H9 (cell line): Measurements from ENCODE around the gene BRWD1. TPM values are rescaled to one million over a fixed set of nuclear protein-coding genes. Genes with fewer than 3 reads are reported as not detected.

Source experiments
- DNase-seq: peaks from one replicate; pipeline ENCODE4 v3.0.0-alpha.2; 2017
- H2AFZ ChIP-seq: one replicate; pipeline ENCODE4 v1.6.1; 2013; ENCODE audit warnings: mild to moderate bottlenecking, low read length, control low read depth, moderate library complexity
- H2AK5ac ChIP-seq: 2 replicates; pipeline ENCODE4 v1.6.1; 2013; ENCODE audit warnings: low read length, control low read depth, mixed read lengths; ENCODE audit not compliant: insufficient read length
- H2BK120ac ChIP-seq: one replicate; pipeline ENCODE4 v1.6.1; 2013; ENCODE audit warnings: low read depth, mild to moderate bottlenecking, low read length, control low read depth, inconsistent platforms; ENCODE audit not compliant: poor library complexity, severe bottlenecking
- H2BK12ac ChIP-seq: 2 replicates; pipeline ENCODE4 v1.6.1; 2013; ENCODE audit warnings: low read length, control low read depth, mixed read lengths, low read depth; ENCODE audit not compliant: insufficient read length
- H2BK15ac ChIP-seq: 2 replicates; pipeline ENCODE4 v1.6.1; 2013; ENCODE audit warnings: low read depth, low read length, control low read depth
- H2BK20ac ChIP-seq: one replicate; pipeline ENCODE4 v1.6.1; 2013; ENCODE audit warnings: low read depth, mild to moderate bottlenecking, low read length, control low read depth, inconsistent platforms; ENCODE audit not compliant: poor library complexity, severe bottlenecking
- H2BK5ac ChIP-seq: 2 replicates; pipeline ENCODE4 v1.6.1; 2013; ENCODE audit warnings: low read length, control low read depth, mixed read lengths; ENCODE audit not compliant: insufficient read length
- H3K14ac ChIP-seq: 2 replicates; pipeline ENCODE4 v1.6.1; 2013; ENCODE audit warnings: low read length, control low read depth; ENCODE audit not compliant: insufficient read depth
- H3K18ac ChIP-seq: 2 replicates; pipeline ENCODE4 v1.6.1; 2013; ENCODE audit warnings: low read depth, mild to moderate bottlenecking, mixed read lengths, low read length, control low read depth; ENCODE audit not compliant: insufficient read length
- H3K23ac ChIP-seq: 2 replicates; pipeline ENCODE4 v1.6.1; 2013; ENCODE audit warnings: low read length, control low read depth, mixed read lengths, low read depth; ENCODE audit not compliant: insufficient read length
- H3K23me2 ChIP-seq: 2 replicates; pipeline ENCODE4 v1.6.1; 2013; ENCODE audit warnings: low read depth, mild to moderate bottlenecking, mixed read lengths, low read length, control low read depth; ENCODE audit not compliant: insufficient read length, poor library complexity, severe bottlenecking
- H3K27ac ChIP-seq: 2 replicates; pipeline ENCODE4 v1.5.1; 2013; ENCODE audit warnings: low read length, control low read depth, mixed read lengths, low read depth; ENCODE audit not compliant: insufficient read length
- H3K27me3 ChIP-seq: 2 replicates; pipeline ENCODE4 v1.6.1; 2013; ENCODE audit warnings: low read length, control low read depth, inconsistent platforms; ENCODE audit not compliant: insufficient read depth
- H3K4ac ChIP-seq: 2 replicates; pipeline ENCODE4 v1.6.1; 2013; ENCODE audit warnings: low read depth, mild to moderate bottlenecking, control low read depth, inconsistent platforms, low read length, moderate library complexity
- H3K4me1 ChIP-seq: 2 replicates; pipeline ENCODE4 v1.6.1; 2013; ENCODE audit warnings: low read length, control low read depth, inconsistent platforms; ENCODE audit not compliant: insufficient read depth
- H3K4me2 ChIP-seq: 2 replicates; pipeline ENCODE4 v1.6.1; 2013; ENCODE audit warnings: low read length, control low read depth, mixed read lengths; ENCODE audit not compliant: insufficient read length, insufficient read depth
- H3K56ac ChIP-seq: 2 replicates; pipeline ENCODE4 v1.6.1; 2013; ENCODE audit warnings: low read depth, mild to moderate bottlenecking, mixed read lengths, low read length, control low read depth; ENCODE audit not compliant: insufficient read length
- H3K79me1 ChIP-seq: 2 replicates; pipeline ENCODE4 v1.6.1; 2013; ENCODE audit warnings: low read depth, mild to moderate bottlenecking, moderate library complexity, low read length, control low read depth, inconsistent platforms; ENCODE audit not compliant: insufficient read depth, poor library complexity, severe bottlenecking
- H3K79me2 ChIP-seq: 2 replicates; pipeline ENCODE4 v1.6.1; 2013; ENCODE audit warnings: low read length, control low read depth, inconsistent platforms; ENCODE audit not compliant: insufficient read depth
- H3K9ac ChIP-seq: 2 replicates; pipeline ENCODE4 v1.6.1; 2013; ENCODE audit warnings: low read length, control low read depth, mixed read lengths; ENCODE audit not compliant: insufficient read length; ENCODE audit errors: extremely low read depth
- H3K9me3 ChIP-seq: one replicate; pipeline ENCODE4 v1.6.1; 2013; ENCODE audit warnings: low read depth, low read length, inconsistent platforms; ENCODE audit not compliant: control insufficient read depth
- H3T11ph ChIP-seq: one replicate; pipeline ENCODE4 v1.6.1; 2013; ENCODE audit warnings: mild to moderate bottlenecking, low read length, control low read depth, inconsistent platforms
- H4K20me1 ChIP-seq: one replicate; pipeline ENCODE4 v1.6.1; 2013; ENCODE audit not compliant: control insufficient read depth, insufficient read length, insufficient read depth
- H4K5ac ChIP-seq: 2 replicates; pipeline ENCODE4 v1.6.1; 2013; ENCODE audit warnings: low read depth, mild to moderate bottlenecking, mixed read lengths, low read length, control low read depth; ENCODE audit not compliant: insufficient read length
- H4K8ac ChIP-seq: replicated peaks from 2 replicates; pipeline ENCODE4 v1.6.1; 2013; ENCODE audit warnings: low read length, control low read depth, mixed read lengths, low read depth; ENCODE audit not compliant: insufficient read length
- H4K91ac ChIP-seq: 2 replicates; pipeline ENCODE4 v1.6.1; 2013; ENCODE audit warnings: low read depth, mild to moderate bottlenecking, moderate library complexity, mixed read lengths, low read length, control low read depth; ENCODE audit not compliant: insufficient read length
- H3K27ac Mint-ChIP-seq, 3 experiments: 2 replicates in 2 of 3; 3 replicates in 1 of 3; pipeline ENCODE4 v1.8.0; 2020 to 2021; ENCODE audit warnings: mixed read lengths in 3 of 3, mild to moderate bottlenecking in 1 of 3, moderate library complexity in 1 of 3
- H3K27me3 Mint-ChIP-seq: 2 replicates; pipeline ENCODE4 v1.8.0; 2021; ENCODE audit warnings: low read depth, mild to moderate bottlenecking, moderate library complexity, mixed read lengths
- H3K36me3 Mint-ChIP-seq, 3 experiments: 2 replicates in 2 of 3; 3 replicates in 1 of 3; pipeline ENCODE4 v1.8.0; 2020 to 2021; ENCODE audit warnings: low read depth in 3 of 3, mixed read lengths in 3 of 3; ENCODE audit not compliant: insufficient read depth in 1 of 3
- H3K4me1 Mint-ChIP-seq, 2 experiments: 2 replicates each; pipeline ENCODE4 v1.8.0; 2020; ENCODE audit warnings: mixed read lengths in 2 of 2
- H3K4me3 Mint-ChIP-seq, 2 experiments: 2 replicates in 1 of 2; 3 replicates in 1 of 2; pipeline ENCODE4 v1.8.0; 2020 to 2021; ENCODE audit warnings: mild to moderate bottlenecking in 2 of 2, mixed read lengths in 2 of 2, moderate library complexity in 1 of 2
- H3K9me3 Mint-ChIP-seq, 2 experiments: 2 replicates in 1 of 2; 3 replicates in 1 of 2; pipeline ENCODE4 v1.8.0; 2020; ENCODE audit warnings: mild to moderate bottlenecking in 2 of 2, mixed read lengths in 2 of 2, moderate library complexity in 1 of 2
- WGBS: extraction: QIAGEN DNeasy Blood & Tissue Kit; methylation state at CpG from one replicate; pipeline ENCODE4 v1.1.7; 2013; ENCODE audit warnings: missing lambda C conversion rate, low lambda C conversion rate, mixed read lengths; ENCODE audit not compliant: insufficient read length; ENCODE audit errors: extremely low coverage; 5-methylcytosine and 5-hydroxymethylcytosine counted together
- total RNA-seq: library from RNA; stranded (reverse); gene quantifications from 2 replicates; pipeline ENCODE4 v1.2.1, GENCODE V29; 2021
- TF ChIP-seq, protein P1 (sequence below): fragments of 200-600 bp; sonication (generic); conservative IDR thresholded peaks from 3 replicates; pipeline ENCODE4 v1.8.0; 2021; ENCODE audit warnings: antibody characterized with exemption, mild to moderate bottlenecking

BRWD1 gene
- total RNA-seq, 1 experiment from 2014 or later = 48.4 TPM

DNA sequence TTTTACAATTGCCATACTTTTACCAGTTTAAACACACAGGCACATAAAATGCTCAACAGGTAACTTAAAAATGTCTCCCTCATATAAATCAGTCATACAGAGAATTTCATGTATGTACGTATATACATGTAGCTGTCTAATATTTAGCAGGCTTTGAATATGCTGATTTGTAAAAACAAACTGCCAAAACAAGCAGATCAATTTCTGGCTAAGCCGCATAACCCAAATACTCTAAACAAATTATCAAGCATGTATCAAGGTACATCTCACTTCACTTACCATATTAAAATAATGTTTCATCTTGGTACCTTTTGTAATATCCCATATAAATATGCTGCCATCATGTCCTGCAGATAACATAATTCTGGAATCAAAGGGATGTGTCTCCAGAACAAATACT, 43.8 kb downstream of the BRWD1 start:
- Histone ChIP-seq H2BK20ac (no peak overlapping the region), H4K5ac (no peak overlapping the region), H3K27me3 (no peaks in the 10 kb centered on the region), H2BK120ac (no peak overlapping the region), H3T11ph (no peak overlapping the region), H3K9ac (no peak overlapping the region), H2AFZ (no peak overlapping the region), H3K79me1 (no peaks in the 10 kb centered on the region), H3K4ac (no peak overlapping the region), H2AK5ac (no peak overlapping the region), H3K79me2 (no peaks in the 10 kb centered on the region), H2BK5ac (no peak overlapping the region), H4K20me1 (no peaks in the 10 kb centered on the region), H3K27ac (no peak overlapping the region), H3K9me3 (no peaks in the 10 kb centered on the region), H4K8ac (no peak overlapping the region), H3K18ac (no peak overlapping the region), H3K23me2 (no peaks in the 10 kb centered on the region), H2BK15ac (no peak overlapping the region), H4K91ac (no peak overlapping the region), H3K23ac (no peak overlapping the region), H2BK12ac (no peak overlapping the region), H3K4me2 (no peak overlapping the region), H3K56ac (no peak overlapping the region), H3K4me1 (no peaks in the 10 kb centered on the region), H3K14ac (no peak overlapping the region)
- Mint-ChIP-seq H3K4me1 (no peaks in the 10 kb centered on the region), H3K4me3 (no peak overlapping the region), H3K27ac (no peak overlapping the region), H3K9me3 (no peaks in the 10 kb centered on the region), H3K36me3 (peaks cover 19 to 71% (median 71%) of the 10 kb centered on the region in 3 experiments; a peak in 6 of 7 replicates), H3K27me3 (no peaks in the 10 kb centered on the region)
- DNase-seq = no peak
- TF ChIP-seq, protein P1, sequence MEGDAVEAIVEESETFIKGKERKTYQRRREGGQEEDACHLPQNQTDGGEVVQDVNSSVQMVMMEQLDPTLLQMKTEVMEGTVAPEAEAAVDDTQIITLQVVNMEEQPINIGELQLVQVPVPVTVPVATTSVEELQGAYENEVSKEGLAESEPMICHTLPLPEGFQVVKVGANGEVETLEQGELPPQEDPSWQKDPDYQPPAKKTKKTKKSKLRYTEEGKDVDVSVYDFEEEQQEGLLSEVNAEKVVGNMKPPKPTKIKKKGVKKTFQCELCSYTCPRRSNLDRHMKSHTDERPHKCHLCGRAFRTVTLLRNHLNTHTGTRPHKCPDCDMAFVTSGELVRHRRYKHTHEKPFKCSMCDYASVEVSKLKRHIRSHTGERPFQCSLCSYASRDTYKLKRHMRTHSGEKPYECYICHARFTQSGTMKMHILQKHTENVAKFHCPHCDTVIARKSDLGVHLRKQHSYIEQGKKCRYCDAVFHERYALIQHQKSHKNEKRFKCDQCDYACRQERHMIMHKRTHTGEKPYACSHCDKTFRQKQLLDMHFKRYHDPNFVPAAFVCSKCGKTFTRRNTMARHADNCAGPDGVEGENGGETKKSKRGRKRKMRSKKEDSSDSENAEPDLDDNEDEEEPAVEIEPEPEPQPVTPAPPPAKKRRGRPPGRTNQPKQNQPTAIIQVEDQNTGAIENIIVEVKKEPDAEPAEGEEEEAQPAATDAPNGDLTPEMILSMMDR = no peak
- no CpG with 5 or more reads among the region's 2 CpGs for WGBS
